Frontal cortex (tissue), 4 donors: ENCODE data around the gene CFAP77. TPM values are rescaled to one million over a fixed set of nuclear protein-coding genes. Genes with fewer than 3 reads are reported as not detected.

ENCODE experiments used
- DNase-seq, 2 donors: peaks; one replicate each; pipeline ENCODE4 v3.0.0; 2012; ENCODE audit warnings: low spot score in 2 of 2
- FAIRE-seq: peaks from 2 replicates; lab custom pipeline; 2012; peaks lifted over from hg19 to GRCh38; lab: Jason Lieb, UNC
- total RNA-seq: library from RNA; depleted of rRNA; stranded (reverse); fragments of >200 nt; gene quantifications from one replicate; pipeline ENCODE4 v1.2.3, GENCODE V29; 2014
- donor health status: control.
- donor health status: control.
- donor health status: control.

The CFAP77 gene
- total RNA-seq, 1 donor from 2014 or later: not detected

- FAIRE-seq (no peak), DNase-seq (no peak)
Measured at GRCh38 chr9:132539096-132539495, 129.1 kb downstream of the CFAP77 start.

GRCh38 chr9:132541051-132541450, 131.0 kb downstream of the CFAP77 start:
- no peak for FAIRE-seq
- DNase-seq: no peak

- DNase-seq (no peak), FAIRE-seq (no peak)
Measured at GRCh38 chr9:132541870-132542830, 132.1 kb downstream of the CFAP77 start.

- DNase-seq (no peak), FAIRE-seq (no peak)
Measured at GRCh38 chr9:132543251-132543650, 133.2 kb downstream of the CFAP77 start.

GRCh38 chr9:132543960-132544359, 133.9 kb downstream of the CFAP77 start:
- no peak for FAIRE-seq
- no peak for DNase-seq

- FAIRE-seq: no peak
- DNase-seq: no peak
Measured at GRCh38 chr9:132545578-132545977, 135.6 kb downstream of the CFAP77 start.

GRCh38 chr9:132546148-132547051, 136.4 kb downstream of the CFAP77 start:
- no peak for FAIRE-seq
- peak; percentile 38 to 60 for DNase-seq

GRCh38 chr9:132547052-132547431, 137.0 kb downstream of the CFAP77 start:
- DNase-seq (no peak), FAIRE-seq (no peak)

- FAIRE-seq: no peak
- DNase-seq: no peak
Measured at GRCh38 chr9:132547436-132547835, 137.4 kb downstream of the CFAP77 start.

GRCh38 chr9:132547976-132548730, 138.1 kb downstream of the CFAP77 start:
- no peak for FAIRE-seq

GRCh38 chr9:132548751-132549640, 139.0 kb downstream of the CFAP77 start:
- DNase-seq (no peak), FAIRE-seq (no peak)

More at GRCh38 chr9:132547976-132548730, 138.1 kb downstream of the CFAP77 start:
- no peak for DNase-seq

GRCh38 chr9:132551556-132551955, 141.5 kb downstream of the CFAP77 start:
- DNase-seq: no peak
- FAIRE-seq: no peak

- no peak for FAIRE-seq
- DNase-seq: no peak
Measured at GRCh38 chr9:132552041-132552440, 142.0 kb downstream of the CFAP77 start.

GRCh38 chr9:132554755-132555154, 144.7 kb downstream of the CFAP77 start:
- FAIRE-seq (no peak), DNase-seq (no peak)

GRCh38 chr9:132555528-132555927, 145.5 kb downstream of the CFAP77 start:
- no peak for DNase-seq
- no peak for FAIRE-seq

GRCh38 chr9:132556235-132556634, 146.2 kb downstream of the CFAP77 start:
- FAIRE-seq (no peak), DNase-seq (no peak)

- DNase-seq: no peak
- FAIRE-seq: no peak
Measured at GRCh38 chr9:132556714-132557113, 146.7 kb downstream of the CFAP77 start.

- FAIRE-seq (no peak), DNase-seq (no peak)
Measured at GRCh38 chr9:132557159-132557558, 147.1 kb downstream of the CFAP77 start.

GRCh38 chr9:132559711-132560110, 149.7 kb downstream of the CFAP77 start:
- DNase-seq (no peak), FAIRE-seq (no peak)
